Keratinocyte (primary cell): ENCODE measurements around the gene RRAS2. TPM values are rescaled to one million over a fixed set of nuclear protein-coding genes. Genes with fewer than 3 reads are reported as not detected.

Experiments used
- DNase-seq: peaks from one replicate; pipeline ENCODE4 v3.0.0-alpha.2; 2011; ENCODE audit warnings: low read depth, missing footprints, low spot score
- FAIRE-seq: peaks from 2 replicates; lab custom pipeline; 2011; peaks lifted over from hg19 to GRCh38; lab: Jason Lieb, UNC
- H2AFZ ChIP-seq: 2 replicates; pipeline ENCODE4 v1.6.0; 2012; ENCODE audit warnings: low read length, control low read depth, inconsistent platforms; ENCODE audit not compliant: control insufficient read depth
- H3K27ac ChIP-seq: 2 replicates; pipeline ENCODE4 v1.5.1; 2011; ENCODE audit warnings: low read length; ENCODE audit not compliant: control insufficient read depth, insufficient read depth
- H3K27me3 ChIP-seq: 3 replicates; pipeline ENCODE4 v1.6.0; 2011; ENCODE audit warnings: low read length; ENCODE audit not compliant: control insufficient read depth, insufficient read depth; ENCODE audit errors: extremely low read depth
- H3K36me3 ChIP-seq, 2 experiments: 2 replicates in 1 of 2; 3 replicates in 1 of 2; pipeline ENCODE4 v1.5.1; 2011; ENCODE audit warnings: low read length in 2 of 2, mild to moderate bottlenecking in 1 of 2; ENCODE audit not compliant: control insufficient read depth in 2 of 2, insufficient read depth in 2 of 2; ENCODE audit errors: extremely low read depth in 1 of 2
- H3K4me1 ChIP-seq: 3 replicates; pipeline ENCODE4 v1.5.1; 2011; ENCODE audit warnings: low read length; ENCODE audit not compliant: control insufficient read depth, insufficient read depth; ENCODE audit errors: extremely low read depth
- H3K4me2 ChIP-seq: 3 replicates; pipeline ENCODE4 v1.6.0; 2011; ENCODE audit warnings: low read depth, low read length; ENCODE audit not compliant: control insufficient read depth, insufficient read depth; ENCODE audit errors: extremely low read depth
- H3K4me3 ChIP-seq, 3 experiments: fragments of 200-600 bp in 1 of 3; sonication (generic) in 1 of 3; 2 replicates in 2 of 3; 3 replicates in 1 of 3; pipeline ENCODE4 v1.5.1; 2011 to 2016; ENCODE audit warnings: low read length in 3 of 3, mild to moderate bottlenecking in 3 of 3, control low read depth in 2 of 3, inconsistent platforms in 1 of 3, low read depth in 1 of 3, mixed read lengths in 1 of 3, mixed run types in 1 of 3, moderate library complexity in 1 of 3; ENCODE audit not compliant: control insufficient read depth in 2 of 3, insufficient read depth in 2 of 3; ENCODE audit errors: extremely low read depth in 1 of 3
- H3K79me2 ChIP-seq: 2 replicates; pipeline ENCODE4 v1.6.0; 2012; ENCODE audit warnings: low read length; ENCODE audit not compliant: control insufficient read depth, insufficient read depth
- H3K9ac ChIP-seq: 3 replicates; pipeline ENCODE4 v1.6.0; 2011; ENCODE audit warnings: low read length; ENCODE audit not compliant: control insufficient read depth, insufficient read depth; ENCODE audit errors: extremely low read depth
- H3K9me1 ChIP-seq: 3 replicates; pipeline ENCODE4 v1.6.0; 2011; ENCODE audit warnings: low read length; ENCODE audit not compliant: control insufficient read depth, insufficient read depth; ENCODE audit errors: extremely low read depth
- H3K9me3 ChIP-seq: 2 replicates; pipeline ENCODE4 v1.5.1; 2012; ENCODE audit warnings: low read depth, low read length; ENCODE audit not compliant: control insufficient read depth
- H4K20me1 ChIP-seq: 3 replicates; pipeline ENCODE4 v1.6.0; 2011; ENCODE audit warnings: low read length; ENCODE audit not compliant: control insufficient read depth, insufficient read depth; ENCODE audit errors: extremely low read depth
- EZH2 ChIP-seq: IDR thresholded peaks from one replicate; pipeline ENCODE4 v1.6.1; 2012; ENCODE audit warnings: inconsistent platforms, mild to moderate bottlenecking, low read length, moderate library complexity
- dilution Hi-C: fragments of 300-500 bp; cut with MboI; formaldehyde crosslinking; loops from one replicate; pipeline ENCODE4 v1.7.0; 2020; ENCODE audit warnings: low sequenced_read_pairs; ENCODE audit not compliant: extremely low pct_ligation_motif_present
- polyA plus RNA-seq, 5 experiments: library from polyadenylated mRNA; depleted of rRNA in 3 of 5; stranded (reverse) in 3 of 5; stranded (forward) in 1 of 5; unstranded in 1 of 5; fragments of >200 nt; gene quantifications; 1 replicate in 1 of 5; 2 replicates in 3 of 5; 3 replicates in 1 of 5; pipeline versions ENCODE4 v1.2.1 to v1.2.3, GENCODE V29; 2011 to 2012; ENCODE audit warnings: missing spikeins in 2 of 5, low read depth in 1 of 5, low replicate concordance in 1 of 5
- TF ChIP-seq, protein P1 (sequence below), 3 experiments: IDR thresholded peaks in 1 of 3; conservative IDR thresholded peaks in 1 of 3; optimal IDR thresholded peaks in 1 of 3; 2 replicates in 2 of 3; 3 replicates in 1 of 3; pipeline versions ENCODE3 to v1.5.1; 2011; ENCODE audit warnings: low read length in 3 of 3, mild to moderate bottlenecking in 3 of 3, moderate library complexity in 2 of 3, control low read depth in 1 of 3, inconsistent platforms in 1 of 3; ENCODE audit not compliant: insufficient read depth in 2 of 3; ENCODE audit errors: extremely low read depth in 1 of 3

RRAS2 gene
- polyA plus RNA-seq, 1 donor (not counting 4 experiments of a cell fraction or from before 2014, with no cell fraction given) = 99.3 TPM

DNA sequence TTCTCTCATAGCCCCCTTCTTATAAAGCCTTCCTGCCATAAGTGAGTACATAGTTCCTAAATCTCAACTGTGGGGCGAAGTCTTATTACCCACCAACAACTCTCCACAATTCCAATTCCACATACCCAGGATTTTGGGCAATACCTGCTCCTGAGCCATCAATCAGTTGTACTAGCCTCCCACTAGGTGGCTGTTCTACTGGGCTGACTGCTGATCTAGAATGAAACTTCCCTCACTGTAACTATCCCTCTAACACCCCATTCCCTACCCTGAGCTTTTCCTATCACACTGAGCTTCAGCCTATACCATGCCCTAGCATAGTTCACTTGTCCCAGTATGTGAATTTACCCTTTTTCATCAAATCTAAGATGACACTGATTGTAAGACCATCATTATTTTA, 52.5 kb downstream of the RRAS2 start:
- Histone ChIP-seq H2AFZ (no peak overlapping the region), H3K9me3 (no peaks in the 10 kb centered on the region), H3K4me2 (no peak overlapping the region), H3K27me3 (no peaks in the 10 kb centered on the region), H3K79me2 (peaks cover 95% of the 10 kb centered on the region), H3K9me1 (peaks cover 7% of the 10 kb centered on the region), H3K36me3 (no peaks in the 10 kb centered on the region), H3K27ac (no peak overlapping the region), H4K20me1 (peaks cover 15% of the 10 kb centered on the region), H3K9ac (no peak overlapping the region), H3K4me3 (no peak overlapping the region), H3K4me1 (peaks cover 27% of the 10 kb centered on the region)
- DNase-seq (no peak), FAIRE-seq (no peak)
- no peak for TF ChIP-seq EZH2
- TF ChIP-seq, protein P1, sequence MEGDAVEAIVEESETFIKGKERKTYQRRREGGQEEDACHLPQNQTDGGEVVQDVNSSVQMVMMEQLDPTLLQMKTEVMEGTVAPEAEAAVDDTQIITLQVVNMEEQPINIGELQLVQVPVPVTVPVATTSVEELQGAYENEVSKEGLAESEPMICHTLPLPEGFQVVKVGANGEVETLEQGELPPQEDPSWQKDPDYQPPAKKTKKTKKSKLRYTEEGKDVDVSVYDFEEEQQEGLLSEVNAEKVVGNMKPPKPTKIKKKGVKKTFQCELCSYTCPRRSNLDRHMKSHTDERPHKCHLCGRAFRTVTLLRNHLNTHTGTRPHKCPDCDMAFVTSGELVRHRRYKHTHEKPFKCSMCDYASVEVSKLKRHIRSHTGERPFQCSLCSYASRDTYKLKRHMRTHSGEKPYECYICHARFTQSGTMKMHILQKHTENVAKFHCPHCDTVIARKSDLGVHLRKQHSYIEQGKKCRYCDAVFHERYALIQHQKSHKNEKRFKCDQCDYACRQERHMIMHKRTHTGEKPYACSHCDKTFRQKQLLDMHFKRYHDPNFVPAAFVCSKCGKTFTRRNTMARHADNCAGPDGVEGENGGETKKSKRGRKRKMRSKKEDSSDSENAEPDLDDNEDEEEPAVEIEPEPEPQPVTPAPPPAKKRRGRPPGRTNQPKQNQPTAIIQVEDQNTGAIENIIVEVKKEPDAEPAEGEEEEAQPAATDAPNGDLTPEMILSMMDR (optimal IDR thresholded peaks at IDR 0.05 in 1 of 3, IDR thresholded peaks at IDR 0.05 in 1 of 3, conservative IDR thresholded peaks at IDR 0.05 in 1 of 3; ENCODE audit: extremely low read depth in 1 of 3, insufficient read depth in 2 of 3, low read length in 3 of 3) = peak; percentile 25 to 46 (median 45)
- dilution Hi-C loops = no loop called here

DNA sequence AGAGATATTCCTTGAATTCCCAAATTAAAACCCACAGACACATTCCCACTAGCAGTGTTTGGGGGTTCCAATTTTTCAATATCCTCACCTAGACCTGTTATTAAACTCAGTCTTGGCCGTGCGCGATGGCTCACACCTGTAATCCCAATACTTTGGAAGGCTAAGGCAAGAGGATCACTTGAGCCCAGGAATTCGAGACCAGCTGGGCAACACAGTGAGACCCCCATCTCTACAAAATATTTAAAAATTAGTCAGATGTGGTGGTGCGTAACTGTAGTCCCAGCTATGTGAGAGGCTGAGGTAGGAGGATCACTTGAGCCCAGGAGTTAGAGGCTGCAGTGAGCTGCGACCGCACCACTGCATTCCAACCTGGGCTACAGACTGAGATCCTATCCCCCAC, 53.3 kb downstream of the RRAS2 start:
- H3K4me3 ChIP-seq = no peak overlapping the region
- H3K27me3 ChIP-seq = no peaks in the 10 kb centered on the region
- peaks cover 7% of the 10 kb centered on the region for H3K9me1 ChIP-seq
- H3K79me2 ChIP-seq = peaks cover 98% of the 10 kb centered on the region
- H2AFZ ChIP-seq = no peak overlapping the region
- no peak overlapping the region for H3K9ac ChIP-seq
- H3K4me1 ChIP-seq = peaks cover 30% of the 10 kb centered on the region
- H3K4me2 ChIP-seq = no peak overlapping the region
- dilution Hi-C loops = no loop called here
- no peak overlapping the region for H3K27ac ChIP-seq
- no peaks in the 10 kb centered on the region for H3K9me3 ChIP-seq
- peaks cover 11% of the 10 kb centered on the region for H4K20me1 ChIP-seq
- DNase-seq (no peak), FAIRE-seq (no peak)
- H3K36me3 ChIP-seq = no peaks in the 10 kb centered on the region
- no peak for TF ChIP-seq EZH2
- TF ChIP-seq, protein P1 (optimal IDR thresholded peaks at IDR 0.05 in 1 of 3, IDR thresholded peaks at IDR 0.05 in 1 of 3, conservative IDR thresholded peaks at IDR 0.05 in 1 of 3; ENCODE audit: extremely low read depth in 1 of 3, insufficient read depth in 2 of 3, low read length in 3 of 3) = no peak
